ENCODE data around the gene RAD51.

DNA sequence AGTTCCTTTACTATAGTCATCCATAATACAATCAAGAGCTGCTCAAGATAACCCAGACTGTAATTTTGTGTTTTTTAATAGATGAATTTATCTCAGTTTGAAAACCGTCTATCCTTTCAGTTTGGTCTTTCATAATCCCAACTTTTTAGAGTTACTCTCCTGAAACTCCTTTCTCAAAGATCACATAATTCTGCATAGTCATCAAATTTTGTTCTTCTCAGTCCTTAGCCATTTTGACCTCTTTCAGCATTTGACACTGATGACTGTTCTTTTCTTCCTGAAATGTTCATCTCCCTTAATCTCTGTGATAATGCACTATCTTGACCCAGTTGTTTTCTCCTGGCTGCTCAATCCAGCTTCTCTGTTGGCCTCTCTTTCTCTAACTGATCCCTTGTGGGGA, 47.5 kb upstream of the RAD51 start:
- TF ChIP-seq, protein P1, sequence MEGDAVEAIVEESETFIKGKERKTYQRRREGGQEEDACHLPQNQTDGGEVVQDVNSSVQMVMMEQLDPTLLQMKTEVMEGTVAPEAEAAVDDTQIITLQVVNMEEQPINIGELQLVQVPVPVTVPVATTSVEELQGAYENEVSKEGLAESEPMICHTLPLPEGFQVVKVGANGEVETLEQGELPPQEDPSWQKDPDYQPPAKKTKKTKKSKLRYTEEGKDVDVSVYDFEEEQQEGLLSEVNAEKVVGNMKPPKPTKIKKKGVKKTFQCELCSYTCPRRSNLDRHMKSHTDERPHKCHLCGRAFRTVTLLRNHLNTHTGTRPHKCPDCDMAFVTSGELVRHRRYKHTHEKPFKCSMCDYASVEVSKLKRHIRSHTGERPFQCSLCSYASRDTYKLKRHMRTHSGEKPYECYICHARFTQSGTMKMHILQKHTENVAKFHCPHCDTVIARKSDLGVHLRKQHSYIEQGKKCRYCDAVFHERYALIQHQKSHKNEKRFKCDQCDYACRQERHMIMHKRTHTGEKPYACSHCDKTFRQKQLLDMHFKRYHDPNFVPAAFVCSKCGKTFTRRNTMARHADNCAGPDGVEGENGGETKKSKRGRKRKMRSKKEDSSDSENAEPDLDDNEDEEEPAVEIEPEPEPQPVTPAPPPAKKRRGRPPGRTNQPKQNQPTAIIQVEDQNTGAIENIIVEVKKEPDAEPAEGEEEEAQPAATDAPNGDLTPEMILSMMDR (IDR thresholded peaks at IDR 0.05): no peak
- TF ChIP-seq POLR2A (IDR thresholded peaks at IDR 0.05): no peak

Measured in esophagus squamous epithelium (tissue), 4 donors.